Uterus (tissue), 2 donors: ENCODE measurements around the gene NRG3.

ENCODE experiments used
- POLR2A ChIP-seq, 2 donors: fragments of 450-650 bp; IDR thresholded peaks; one replicate each; pipeline ENCODE4 v1.6.1; 2016; ENCODE audit warnings: antibody characterized with exemption in 2 of 2, mild to moderate bottlenecking in 1 of 2, moderate library complexity in 1 of 2
- TF ChIP-seq, protein P1 (sequence below), 4 experiments: fragments of 200-600 bp in 2 of 4; fragments of 450-650 bp in 2 of 4; sonication (generic) in 2 of 4; IDR thresholded peaks; one replicate each; pipeline ENCODE4 v1.5.1; 2016 to 2019; ENCODE audit warnings: antibody characterized with exemption in 4 of 4, mild to moderate bottlenecking in 2 of 4, moderate library complexity in 1 of 4

DNA sequence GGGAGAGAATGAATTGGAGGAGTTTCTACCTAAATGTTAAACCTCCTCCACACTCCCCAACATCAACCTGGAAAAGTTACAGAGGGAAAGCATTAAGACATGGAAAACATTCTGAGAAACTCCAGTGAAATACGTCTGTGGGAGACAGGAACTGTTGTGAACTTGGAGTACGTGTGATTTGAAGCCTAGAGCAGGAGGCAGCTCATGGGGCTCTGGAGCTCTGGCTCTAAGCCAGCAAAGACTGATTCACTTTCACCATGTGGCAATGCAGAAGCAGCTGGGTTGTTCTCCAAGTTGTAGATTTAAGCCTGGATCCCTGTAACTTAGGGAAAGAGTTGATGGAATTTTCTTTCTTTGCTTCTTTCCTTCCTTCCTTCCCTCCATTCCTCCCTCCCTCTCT, 503.2 kb downstream of the NRG3 start:
- TF ChIP-seq, protein P1, sequence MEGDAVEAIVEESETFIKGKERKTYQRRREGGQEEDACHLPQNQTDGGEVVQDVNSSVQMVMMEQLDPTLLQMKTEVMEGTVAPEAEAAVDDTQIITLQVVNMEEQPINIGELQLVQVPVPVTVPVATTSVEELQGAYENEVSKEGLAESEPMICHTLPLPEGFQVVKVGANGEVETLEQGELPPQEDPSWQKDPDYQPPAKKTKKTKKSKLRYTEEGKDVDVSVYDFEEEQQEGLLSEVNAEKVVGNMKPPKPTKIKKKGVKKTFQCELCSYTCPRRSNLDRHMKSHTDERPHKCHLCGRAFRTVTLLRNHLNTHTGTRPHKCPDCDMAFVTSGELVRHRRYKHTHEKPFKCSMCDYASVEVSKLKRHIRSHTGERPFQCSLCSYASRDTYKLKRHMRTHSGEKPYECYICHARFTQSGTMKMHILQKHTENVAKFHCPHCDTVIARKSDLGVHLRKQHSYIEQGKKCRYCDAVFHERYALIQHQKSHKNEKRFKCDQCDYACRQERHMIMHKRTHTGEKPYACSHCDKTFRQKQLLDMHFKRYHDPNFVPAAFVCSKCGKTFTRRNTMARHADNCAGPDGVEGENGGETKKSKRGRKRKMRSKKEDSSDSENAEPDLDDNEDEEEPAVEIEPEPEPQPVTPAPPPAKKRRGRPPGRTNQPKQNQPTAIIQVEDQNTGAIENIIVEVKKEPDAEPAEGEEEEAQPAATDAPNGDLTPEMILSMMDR (IDR thresholded peaks at IDR 0.05), result no peak
- TF ChIP-seq POLR2A (IDR thresholded peaks at IDR 0.05), result no peak
